HG02763 (cell line): ENCODE data around the gene TSPEAR.

Source experiments
- ATAC-seq: cut with Tn5 transposase; IDR thresholded peaks from one replicate; pipeline ENCODE4 v1.9.1; 2021; ENCODE audit warnings: mild to moderate bottlenecking, moderate library complexity; ENCODE audit not compliant: unreplicated experiment

The TSPEAR gene

DNA sequence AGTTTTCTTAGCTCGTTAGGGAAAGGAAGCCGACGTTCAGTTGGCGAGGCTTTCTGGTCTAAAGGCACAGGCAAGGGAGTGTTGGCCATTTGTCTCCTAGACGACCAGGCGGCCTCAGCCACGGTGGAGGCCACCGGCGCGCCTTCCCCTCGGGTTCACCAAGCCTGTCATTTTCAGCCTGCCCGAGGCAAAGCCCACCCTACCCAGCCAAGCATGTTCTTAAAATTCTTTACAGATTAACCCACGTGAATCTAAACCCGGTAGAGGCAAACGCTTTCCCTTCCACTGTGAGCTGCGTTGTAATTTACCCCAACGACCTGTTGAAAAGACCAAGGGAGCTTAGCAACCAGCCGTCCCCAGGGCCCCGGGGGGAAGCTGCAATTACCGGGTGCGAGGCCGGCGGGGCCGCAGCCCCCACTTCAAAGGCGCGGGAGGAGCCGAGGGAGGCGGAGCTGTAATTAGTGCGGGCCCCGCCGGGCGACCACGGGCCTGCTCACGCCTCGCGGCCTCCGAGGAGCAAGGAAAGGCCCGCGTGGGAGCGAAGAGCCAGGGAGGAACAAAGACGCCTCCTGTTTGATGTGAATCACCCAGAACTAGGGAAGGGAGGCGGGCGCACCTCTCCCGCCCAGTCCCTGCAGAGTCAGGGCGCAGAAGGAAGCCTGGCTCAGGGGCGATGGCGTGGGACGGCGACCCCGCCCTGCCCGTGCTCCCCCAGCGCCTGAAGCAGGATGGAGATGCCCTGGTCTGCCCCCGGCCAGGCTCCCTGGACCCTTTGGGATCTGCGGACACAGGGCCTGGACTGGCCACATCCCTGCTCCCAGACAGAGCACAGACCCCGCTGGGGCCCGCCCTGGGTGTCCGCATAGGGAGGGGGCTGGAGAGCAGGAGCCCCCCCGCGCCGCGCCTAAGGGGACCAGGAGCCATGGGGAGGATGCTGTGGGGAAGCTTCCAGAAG lies 12.1 kb upstream of the TSPEAR start:
- ATAC-seq: no peak

DNA sequence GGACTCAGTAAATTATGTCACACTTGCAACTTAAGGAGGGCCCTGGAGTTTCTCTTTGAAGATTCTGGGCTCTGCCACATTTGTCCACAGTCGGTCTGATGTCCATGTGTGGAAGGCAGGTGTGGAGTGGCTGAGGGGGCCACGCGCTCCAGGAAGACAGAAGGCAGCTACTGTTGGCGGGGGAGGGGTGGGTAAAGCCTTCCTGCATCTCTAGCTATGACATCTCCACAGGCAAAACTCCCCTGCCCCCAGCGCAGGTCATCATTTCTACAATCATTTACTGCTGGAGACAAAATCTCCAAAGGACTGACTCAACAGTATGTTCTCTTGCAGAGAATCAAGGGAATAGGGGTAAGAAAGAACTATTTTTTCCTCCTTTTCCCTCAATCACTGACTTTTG lies 11.4 kb upstream of the TSPEAR start:
- ATAC-seq: no peak

DNA sequence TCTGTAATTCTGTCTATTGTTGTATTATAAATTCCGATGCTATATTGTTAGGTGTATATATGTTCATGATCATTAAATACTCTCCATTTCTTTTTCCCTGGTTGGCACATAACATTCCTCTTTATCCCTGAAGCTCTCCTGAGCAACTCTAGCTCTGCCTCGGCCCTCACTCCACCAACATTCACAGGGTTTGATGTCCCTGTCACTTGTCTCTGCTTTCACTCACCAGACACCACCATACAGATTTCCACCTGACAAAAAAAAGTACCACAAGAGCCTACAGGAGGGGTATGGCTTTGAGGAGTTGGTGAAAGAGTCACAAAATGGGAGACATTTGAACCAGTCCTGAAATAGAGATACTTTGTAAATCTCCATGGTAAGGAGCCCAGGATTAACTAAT lies 8.8 kb upstream of the TSPEAR start:
- no peak for ATAC-seq

GRCh38 chr21:44718571-44718970 lies 7.2 kb upstream of the TSPEAR start:
- ATAC-seq: no peak

GRCh38 chr21:44718093-44718492 lies 6.7 kb upstream of the TSPEAR start:
- no peak for ATAC-seq

- no peak for ATAC-seq
Measured at GRCh38 chr21:44716984-44717383, 5.6 kb upstream of the TSPEAR start.

GRCh38 chr21:44714905-44715304 lies 3.5 kb upstream of the TSPEAR start:
- ATAC-seq: no peak

DNA sequence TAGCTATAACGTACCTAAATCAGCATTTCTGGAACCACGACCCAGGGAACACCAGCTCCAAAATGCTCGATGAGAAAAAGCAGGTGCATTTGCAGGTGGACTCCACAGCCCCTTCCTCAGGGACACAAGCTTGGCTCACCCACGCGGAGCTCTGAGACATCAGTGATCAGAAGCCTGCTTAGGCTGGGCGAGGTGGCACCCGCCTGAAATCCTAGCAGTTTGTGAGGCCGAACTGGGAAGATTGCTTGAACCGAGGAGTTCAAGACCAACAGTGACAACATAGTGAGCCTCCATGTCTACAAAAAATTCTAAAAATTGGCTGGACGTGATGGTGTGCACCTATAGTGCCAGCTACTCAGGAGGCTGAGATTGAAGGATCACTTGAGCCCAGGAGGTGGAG lies 2.5 kb upstream of the TSPEAR start:
- no peak for ATAC-seq

DNA sequence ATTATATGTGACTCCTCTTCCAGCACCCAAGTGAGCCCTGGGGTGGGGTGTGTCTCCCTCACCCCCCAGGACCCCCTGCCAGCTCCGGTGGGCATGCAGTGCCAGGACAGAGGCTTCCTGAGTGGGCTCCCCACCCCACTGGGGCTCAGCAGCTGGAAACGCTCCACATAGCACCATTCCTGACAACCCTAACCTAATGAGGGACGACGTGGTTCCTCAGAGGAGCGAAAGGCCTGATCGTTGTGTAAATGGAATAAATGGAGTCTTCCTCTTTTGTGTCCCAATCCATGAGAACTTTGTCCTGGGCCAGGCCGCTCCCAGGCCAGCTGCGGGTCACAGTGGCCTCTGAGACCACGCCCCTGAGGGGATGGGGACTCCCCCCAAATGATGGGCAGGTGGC lies 1.8 kb upstream of the TSPEAR start:
- no peak for ATAC-seq

GRCh38 chr21:44712203-44713028 lies 1.0 kb upstream of the TSPEAR start:
- no peak for ATAC-seq

GRCh38 chr21:44710756-44711326 lies 531 bp downstream of the TSPEAR start:
- ATAC-seq: no peak

- no peak for ATAC-seq
Measured at GRCh38 chr21:44710294-44710665, 1.1 kb downstream of the TSPEAR start.

DNA sequence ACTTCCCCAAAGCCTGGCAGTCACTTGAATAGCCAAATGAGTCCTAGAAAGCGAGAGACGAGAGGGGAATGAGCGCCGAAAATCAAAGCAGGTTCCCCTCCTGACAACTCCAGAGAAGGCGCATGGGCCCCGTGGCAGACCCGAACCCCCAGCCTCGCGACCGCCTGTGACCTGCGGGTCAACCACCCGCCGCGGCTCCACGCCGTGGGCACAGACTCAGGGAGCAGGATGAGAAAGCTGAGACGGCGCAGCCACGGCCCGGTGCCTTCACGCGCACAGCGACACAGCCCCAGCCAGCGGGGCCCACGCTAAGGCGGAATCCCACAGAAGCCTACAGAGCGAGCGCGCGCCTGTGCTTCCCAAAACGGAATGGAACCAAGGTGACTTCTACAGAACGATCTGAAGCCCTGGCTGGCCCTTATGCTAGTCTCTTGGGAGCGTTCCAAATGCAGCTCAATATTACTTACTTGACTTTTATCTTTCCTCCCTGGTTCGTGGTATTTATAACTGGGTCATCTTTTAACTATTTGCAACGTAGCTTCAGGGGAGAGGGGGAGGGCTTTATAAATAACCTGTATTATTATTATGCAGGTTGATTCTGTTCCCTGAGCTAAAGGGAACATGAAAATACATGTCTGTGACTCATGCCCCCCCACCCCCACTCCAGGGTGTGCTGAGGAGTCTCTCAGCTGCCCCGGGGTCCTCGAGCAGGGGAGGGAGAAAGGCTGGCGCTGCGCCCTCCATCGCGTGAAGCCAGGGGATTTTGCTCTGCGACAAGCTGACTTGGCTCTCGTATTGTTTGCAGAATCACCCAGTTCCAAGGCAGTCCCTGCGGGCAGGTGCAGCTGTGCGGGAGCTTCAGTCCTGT lies 1.7 kb downstream of the TSPEAR start:
- no peak for ATAC-seq

DNA sequence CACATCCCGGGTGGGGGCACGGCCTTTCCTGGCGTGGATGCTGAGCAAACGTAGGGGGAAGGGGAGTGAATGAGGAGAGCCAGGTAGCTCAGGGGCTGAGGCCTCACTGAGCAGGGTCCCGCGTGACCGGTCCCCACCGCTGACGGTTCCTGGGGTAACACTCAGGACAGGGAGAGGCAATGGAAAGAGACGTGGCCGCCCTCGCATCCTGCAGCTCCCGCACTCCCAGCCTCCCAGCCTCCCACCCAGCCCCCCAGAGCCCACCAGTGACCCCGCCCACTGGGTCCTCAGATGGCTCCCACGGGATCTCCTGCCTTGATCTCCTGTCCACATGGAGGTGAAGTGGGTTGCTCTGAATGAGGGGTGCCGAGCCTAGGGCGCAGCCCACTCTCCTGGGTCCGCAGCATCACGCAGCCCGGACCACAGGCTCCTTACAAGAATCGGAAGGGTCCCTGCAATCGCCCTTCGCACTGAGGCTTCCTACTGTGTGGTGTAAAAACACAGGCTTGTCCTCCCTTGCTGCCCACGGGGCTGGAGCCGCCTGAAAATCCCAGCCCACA lies 2.4 kb downstream of the TSPEAR start:
- ATAC-seq: no peak

- no peak for ATAC-seq
Measured at GRCh38 chr21:44708213-44708865, 3.0 kb downstream of the TSPEAR start.

- ATAC-seq: no peak
Measured at GRCh38 chr21:44706706-44707581, 4.4 kb downstream of the TSPEAR start.

DNA sequence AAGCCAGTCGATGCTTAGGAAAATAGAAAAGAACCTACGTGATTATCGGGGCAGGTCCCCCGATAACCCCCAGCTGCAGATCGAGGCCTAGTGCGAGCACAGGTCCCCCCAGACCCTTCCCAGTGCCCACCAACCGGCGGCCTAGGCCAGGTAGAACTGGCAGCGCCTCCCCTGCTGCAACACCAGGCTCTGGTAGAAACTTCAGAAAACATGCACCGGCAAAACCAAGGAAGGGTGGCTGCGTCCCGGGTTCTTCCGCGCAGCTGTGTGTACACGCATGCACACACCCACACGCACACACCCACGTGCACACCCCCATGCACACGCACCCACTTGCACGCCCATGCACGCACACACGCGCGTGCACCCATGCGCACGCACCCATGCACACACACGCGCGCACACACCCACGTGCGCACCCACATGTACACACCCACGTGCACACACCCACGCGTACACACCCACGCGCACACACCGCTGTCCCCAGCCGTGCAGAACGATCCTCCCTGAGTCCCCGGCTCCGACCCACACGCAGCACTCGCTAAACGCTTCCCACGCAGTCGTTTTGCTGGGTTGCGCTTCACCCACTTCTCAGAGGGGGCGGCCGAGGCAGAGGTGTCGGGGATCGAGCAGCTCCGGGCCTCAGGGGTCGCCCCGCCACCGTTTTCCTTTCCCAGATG lies 5.2 kb downstream of the TSPEAR start:
- no peak for ATAC-seq

DNA sequence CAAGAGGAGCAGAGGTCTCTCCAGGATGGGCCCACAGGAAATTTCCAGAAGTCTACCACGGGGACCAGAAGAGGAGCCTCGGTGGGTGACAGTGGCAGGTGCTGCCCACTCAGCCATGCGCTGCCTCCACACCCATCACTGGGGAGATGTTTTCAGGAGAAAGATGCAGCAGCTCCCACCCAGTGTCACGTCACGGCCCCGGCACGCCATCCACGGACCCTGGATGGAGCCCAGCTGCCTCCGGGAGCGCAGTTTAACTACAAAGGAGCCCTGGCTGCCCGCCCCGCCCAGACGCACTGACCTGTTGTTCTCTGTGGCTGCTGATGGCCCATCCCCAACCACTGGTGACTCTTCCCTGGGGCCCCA lies 6.8 kb downstream of the TSPEAR start:
- ATAC-seq: no peak
